Fibroblast of upper back skin (primary cell): ENCODE results near the gene ERP27.
A peak's percentile ranks its signal among the peaks of the same experiment; 100 is the strongest.

Source experiments
- DNase-seq: peaks from one replicate; pipeline ENCODE4 v3.0.0-alpha.2; 2013

The ERP27 gene

GRCh38 chr12:14959126-14959440 is 20.7 kb upstream of the ERP27 start:
- no peak for DNase-seq

- no peak for DNase-seq
Observed at GRCh38 chr12:14958361-14959125, 20.2 kb upstream of the ERP27 start.

GRCh38 chr12:14957551-14958168 is 19.3 kb upstream of the ERP27 start:
- no peak for DNase-seq

GRCh38 chr12:14956905-14957304 is 18.6 kb upstream of the ERP27 start:
- no peak for DNase-seq

- DNase-seq: no peak
Observed at GRCh38 chr12:14956024-14956891, 17.9 kb upstream of the ERP27 start.

- no peak for DNase-seq
Observed at GRCh38 chr12:14954269-14954668, 15.9 kb upstream of the ERP27 start.

- DNase-seq: no peak
Observed at GRCh38 chr12:14953752-14954151, 15.4 kb upstream of the ERP27 start.

- peak; percentile 85 for DNase-seq
Observed at GRCh38 chr12:14952299-14952921, 14.1 kb upstream of the ERP27 start.

- DNase-seq: no peak
Observed at GRCh38 chr12:14951851-14952250, 13.5 kb upstream of the ERP27 start.

GRCh38 chr12:14950982-14951746 is 12.8 kb upstream of the ERP27 start:
- no peak for DNase-seq

- no peak for DNase-seq
Observed at GRCh38 chr12:14950421-14950820, 12.1 kb upstream of the ERP27 start.

GRCh38 chr12:14949631-14950030 is 11.3 kb upstream of the ERP27 start:
- no peak for DNase-seq

GRCh38 chr12:14948672-14949071 is 10.3 kb upstream of the ERP27 start:
- peak; percentile 91 for DNase-seq

GRCh38 chr12:14946861-14947260 is 8.5 kb upstream of the ERP27 start:
- DNase-seq: no peak

- DNase-seq: no peak
Observed at GRCh38 chr12:14946162-14946561, 7.8 kb upstream of the ERP27 start.

- no peak for DNase-seq
Observed at GRCh38 chr12:14942196-14942931, 4.0 kb upstream of the ERP27 start.

GRCh38 chr12:14941369-14941768 is 3.0 kb upstream of the ERP27 start:
- no peak for DNase-seq

- no peak for DNase-seq
Observed at GRCh38 chr12:14937689-14938088, 648 bp downstream of the ERP27 start.

GRCh38 chr12:14937014-14937413 is 1.3 kb downstream of the ERP27 start:
- no peak for DNase-seq

GRCh38 chr12:14936224-14936861 is 2.0 kb downstream of the ERP27 start:
- no peak for DNase-seq

- no peak for DNase-seq
Observed at GRCh38 chr12:14935031-14935430, 3.3 kb downstream of the ERP27 start.
